Measurements from ENCODE around the gene NUDT21.

NUDT21 gene

DNA sequence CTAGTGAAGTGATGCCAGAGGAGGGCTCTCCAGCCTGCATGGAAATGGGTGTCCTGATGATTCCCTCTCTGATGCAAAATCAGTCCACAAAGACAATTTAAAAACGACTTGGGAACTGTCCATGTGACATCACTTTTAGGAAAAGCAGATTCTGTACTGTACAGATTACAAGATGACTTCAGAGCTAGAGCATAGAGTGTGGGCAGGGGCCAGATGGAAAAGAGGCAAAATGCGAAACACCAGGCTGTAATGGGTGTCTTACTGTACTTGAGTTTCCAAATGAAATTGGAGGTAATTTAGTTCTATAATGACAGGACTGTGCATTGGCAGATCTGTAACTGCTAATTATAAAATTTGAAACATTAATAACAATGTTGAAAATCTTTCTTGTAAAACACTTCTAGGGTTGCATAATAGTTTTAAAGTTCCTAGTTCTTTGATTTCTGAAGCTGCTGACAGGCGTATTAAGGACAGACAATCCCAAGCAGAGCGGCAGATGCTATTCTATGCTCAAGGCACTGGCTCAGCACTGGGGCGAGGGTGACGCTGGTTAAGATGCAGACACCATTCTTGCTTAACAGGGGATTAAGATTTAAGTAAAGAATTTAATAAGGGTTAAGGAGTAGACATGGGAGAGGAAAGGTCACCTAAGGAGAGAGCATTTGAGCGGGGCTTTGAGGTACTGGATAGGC is 29.8 kb upstream of the NUDT21 start:
- WGBS, 2 experiments: 89 to 91% methylated on average over 6 to 7 of the region's 7 CpGs
- Histone ChIP-seq H3K27me3 (ENCODE audit: control insufficient read depth, insufficient read depth, low read length, poor library complexity, severe bottlenecking) (no peaks in the 10 kb centered on the region), H3K9me3 (ENCODE audit: control insufficient read depth, low read length) (no peaks in the 10 kb centered on the region), H3K4me1 (ENCODE audit: control insufficient read depth, insufficient read depth, low read length) (no peaks in the 10 kb centered on the region), H3K36me3 (ENCODE audit: control insufficient read depth, insufficient read depth, low read length) (peaks cover 9% of the 10 kb centered on the region), H3K27ac (ENCODE audit: insufficient read depth, low read depth, low read length, poor library complexity, severe bottlenecking) (no peak overlapping the region), H3K4me3 (ENCODE audit: insufficient read depth, low read depth, low read length) (no peak overlapping the region)

GRCh38 chr16:56479469-56479868 is 28.3 kb upstream of the NUDT21 start:
- Histone ChIP-seq H3K9me3 (ENCODE audit: control insufficient read depth, low read length) (no peaks in the 10 kb centered on the region), H3K27me3 (ENCODE audit: control insufficient read depth, insufficient read depth, low read length, poor library complexity, severe bottlenecking) (no peaks in the 10 kb centered on the region), H3K4me3 (ENCODE audit: insufficient read depth, low read depth, low read length) (no peak overlapping the region), H3K4me1 (ENCODE audit: control insufficient read depth, insufficient read depth, low read length) (no peaks in the 10 kb centered on the region), H3K36me3 (ENCODE audit: control insufficient read depth, insufficient read depth, low read length) (peaks cover 23% of the 10 kb centered on the region), H3K27ac (ENCODE audit: insufficient read depth, low read depth, low read length, poor library complexity, severe bottlenecking) (no peak overlapping the region)
- WGBS, 2 experiments: 84 to 93% methylated on average over 2 of the region's 2 CpGs

- H3K4me1 ChIP-seq (ENCODE audit: control insufficient read depth, insufficient read depth, low read length): no peaks in the 10 kb centered on the region
- H3K27me3 ChIP-seq (ENCODE audit: control insufficient read depth, insufficient read depth, low read length, poor library complexity, severe bottlenecking): no peaks in the 10 kb centered on the region
- no peak overlapping the region for H3K4me3 ChIP-seq (ENCODE audit: insufficient read depth, low read depth, low read length)
- no peak overlapping the region for H3K27ac ChIP-seq (ENCODE audit: insufficient read depth, low read depth, low read length, poor library complexity, severe bottlenecking)
- 86 to 97% methylated on average over 2 of the region's 2 CpGs for WGBS, 2 experiments
- H3K36me3 ChIP-seq (ENCODE audit: control insufficient read depth, insufficient read depth, low read length): peaks cover 29% of the 10 kb centered on the region
- H3K9me3 ChIP-seq (ENCODE audit: control insufficient read depth, low read length): no peaks in the 10 kb centered on the region
Observed at GRCh38 chr16:56478281-56479049, 27.3 kb upstream of the NUDT21 start.

GRCh38 chr16:56477096-56477878 is 26.2 kb upstream of the NUDT21 start:
- no peaks in the 10 kb centered on the region for H3K27me3 ChIP-seq (ENCODE audit: control insufficient read depth, insufficient read depth, low read length, poor library complexity, severe bottlenecking)
- peaks cover 31% of the 10 kb centered on the region for H3K36me3 ChIP-seq (ENCODE audit: control insufficient read depth, insufficient read depth, low read length)
- H3K4me1 ChIP-seq (ENCODE audit: control insufficient read depth, insufficient read depth, low read length): no peaks in the 10 kb centered on the region
- no peak overlapping the region for H3K4me3 ChIP-seq (ENCODE audit: insufficient read depth, low read depth, low read length)
- no peak overlapping the region for H3K27ac ChIP-seq (ENCODE audit: insufficient read depth, low read depth, low read length, poor library complexity, severe bottlenecking)
- H3K9me3 ChIP-seq (ENCODE audit: control insufficient read depth, low read length): no peaks in the 10 kb centered on the region
- WGBS, 2 experiments: 94 to 100% methylated on average over 2 of the region's 2 CpGs

- H3K4me1 ChIP-seq (ENCODE audit: control insufficient read depth, insufficient read depth, low read length): no peaks in the 10 kb centered on the region
- 18 to 45% methylated on average over 1 to 2 of the region's 2 CpGs for WGBS, 2 experiments
- no peak overlapping the region for H3K27ac ChIP-seq (ENCODE audit: insufficient read depth, low read depth, low read length, poor library complexity, severe bottlenecking)
- H3K27me3 ChIP-seq (ENCODE audit: control insufficient read depth, insufficient read depth, low read length, poor library complexity, severe bottlenecking): no peaks in the 10 kb centered on the region
- H3K36me3 ChIP-seq (ENCODE audit: control insufficient read depth, insufficient read depth, low read length): peaks cover 48% of the 10 kb centered on the region
- no peaks in the 10 kb centered on the region for H3K9me3 ChIP-seq (ENCODE audit: control insufficient read depth, low read length)
- H3K4me3 ChIP-seq (ENCODE audit: insufficient read depth, low read depth, low read length): no peak overlapping the region
Observed at GRCh38 chr16:56475201-56475600, 24.1 kb upstream of the NUDT21 start.

DNA sequence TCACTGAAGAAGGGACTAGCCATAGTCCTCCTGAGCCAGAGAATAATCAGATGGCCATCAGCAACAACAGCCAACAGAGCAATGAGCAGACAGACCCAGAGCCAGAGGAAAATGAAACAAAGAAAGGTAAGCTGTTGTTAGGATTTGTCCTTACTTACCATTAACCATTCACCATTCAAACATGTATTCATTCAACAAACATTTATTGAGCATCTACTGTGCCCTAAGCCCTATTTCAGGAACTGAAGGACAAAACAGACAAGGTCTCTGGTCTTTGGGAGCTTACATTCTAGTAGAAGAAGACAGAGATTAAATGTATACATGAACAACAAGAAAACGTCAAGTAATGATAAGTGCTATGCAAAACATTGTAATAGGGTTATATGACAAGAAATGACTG is 19.5 kb upstream of the NUDT21 start:
- no peaks in the 10 kb centered on the region for H3K9me3 ChIP-seq (ENCODE audit: control insufficient read depth, low read length)
- WGBS, 2 experiments: 96 to 100% methylated on average over 1 of the region's 1 CpG
- H3K27me3 ChIP-seq (ENCODE audit: control insufficient read depth, insufficient read depth, low read length, poor library complexity, severe bottlenecking): no peaks in the 10 kb centered on the region
- peaks cover 68% of the 10 kb centered on the region for H3K36me3 ChIP-seq (ENCODE audit: control insufficient read depth, insufficient read depth, low read length)
- no peaks in the 10 kb centered on the region for H3K4me1 ChIP-seq (ENCODE audit: control insufficient read depth, insufficient read depth, low read length)
- no peak overlapping the region for H3K27ac ChIP-seq (ENCODE audit: insufficient read depth, low read depth, low read length, poor library complexity, severe bottlenecking)
- H3K4me3 ChIP-seq (ENCODE audit: insufficient read depth, low read depth, low read length): no peak overlapping the region

DNA sequence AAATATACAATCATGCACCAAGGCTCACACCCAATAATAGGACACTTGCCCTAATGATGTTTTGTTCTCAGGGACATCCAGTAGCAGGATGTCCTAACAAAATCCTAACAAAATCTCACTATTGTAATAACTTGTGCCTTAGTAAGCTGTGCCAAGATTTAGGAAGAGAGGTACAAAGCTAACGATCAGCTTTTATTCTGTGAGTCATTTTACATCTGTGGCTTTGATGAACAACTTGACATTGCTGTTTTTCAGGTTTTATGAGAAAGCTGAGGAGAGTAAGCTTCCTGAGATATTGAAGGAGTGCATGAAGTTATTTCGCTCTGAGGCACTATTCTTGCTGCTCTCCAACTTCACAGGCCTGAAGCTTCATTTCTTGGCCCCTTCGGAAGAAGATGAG is 19.1 kb upstream of the NUDT21 start:
- Histone ChIP-seq H3K4me3 (ENCODE audit: insufficient read depth, low read depth, low read length) (no peak overlapping the region), H3K27ac (ENCODE audit: insufficient read depth, low read depth, low read length, poor library complexity, severe bottlenecking) (no peak overlapping the region), H3K27me3 (ENCODE audit: control insufficient read depth, insufficient read depth, low read length, poor library complexity, severe bottlenecking) (no peaks in the 10 kb centered on the region), H3K36me3 (ENCODE audit: control insufficient read depth, insufficient read depth, low read length) (peaks cover 64% of the 10 kb centered on the region), H3K9me3 (ENCODE audit: control insufficient read depth, low read length) (no peaks in the 10 kb centered on the region), H3K4me1 (ENCODE audit: control insufficient read depth, insufficient read depth, low read length) (no peaks in the 10 kb centered on the region)
- WGBS, 2 experiments: 96 to 97% methylated on average over 3 of the region's 3 CpGs

- Histone ChIP-seq H3K27me3 (ENCODE audit: control insufficient read depth, insufficient read depth, low read length, poor library complexity, severe bottlenecking) (no peaks in the 10 kb centered on the region), H3K36me3 (ENCODE audit: control insufficient read depth, insufficient read depth, low read length) (peaks cover 60% of the 10 kb centered on the region), H3K4me1 (ENCODE audit: control insufficient read depth, insufficient read depth, low read length) (no peaks in the 10 kb centered on the region), H3K4me3 (ENCODE audit: insufficient read depth, low read depth, low read length) (no peak overlapping the region), H3K27ac (ENCODE audit: insufficient read depth, low read depth, low read length, poor library complexity, severe bottlenecking) (no peak overlapping the region), H3K9me3 (ENCODE audit: control insufficient read depth, low read length) (no peaks in the 10 kb centered on the region)
- WGBS, 2 experiments: 88 to 93% methylated on average over 5 to 7 of the region's 7 CpGs
Observed at GRCh38 chr16:56469748-56470147, 18.6 kb upstream of the NUDT21 start.

GRCh38 chr16:56468800-56469199 is 17.7 kb upstream of the NUDT21 start:
- Histone ChIP-seq H3K9me3 (ENCODE audit: control insufficient read depth, low read length) (no peaks in the 10 kb centered on the region), H3K27ac (ENCODE audit: insufficient read depth, low read depth, low read length, poor library complexity, severe bottlenecking) (no peak overlapping the region), H3K27me3 (ENCODE audit: control insufficient read depth, insufficient read depth, low read length, poor library complexity, severe bottlenecking) (no peaks in the 10 kb centered on the region), H3K36me3 (ENCODE audit: control insufficient read depth, insufficient read depth, low read length) (peaks cover 54% of the 10 kb centered on the region), H3K4me1 (ENCODE audit: control insufficient read depth, insufficient read depth, low read length) (no peaks in the 10 kb centered on the region), H3K4me3 (ENCODE audit: insufficient read depth, low read depth, low read length) (no peak overlapping the region)

- H3K36me3 ChIP-seq (ENCODE audit: control insufficient read depth, insufficient read depth, low read length): peaks cover 40% of the 10 kb centered on the region
- H3K4me3 ChIP-seq (ENCODE audit: insufficient read depth, low read depth, low read length): no peak overlapping the region
- no peaks in the 10 kb centered on the region for H3K9me3 ChIP-seq (ENCODE audit: control insufficient read depth, low read length)
- H3K4me1 ChIP-seq (ENCODE audit: control insufficient read depth, insufficient read depth, low read length): no peaks in the 10 kb centered on the region
- no peaks in the 10 kb centered on the region for H3K27me3 ChIP-seq (ENCODE audit: control insufficient read depth, insufficient read depth, low read length, poor library complexity, severe bottlenecking)
- WGBS, 2 experiments: 91 to 96% methylated on average over 2 of the region's 2 CpGs
- no peak overlapping the region for H3K27ac ChIP-seq (ENCODE audit: insufficient read depth, low read depth, low read length, poor library complexity, severe bottlenecking)
Observed at GRCh38 chr16:56466344-56466743, 15.2 kb upstream of the NUDT21 start.

Measured in ectodermal cell (in vitro differentiated cells).